Left lung (tissue), 10 donors: ENCODE measurements around the gene DIPK1A. TPM values are rescaled to one million over a fixed set of nuclear protein-coding genes. Genes with fewer than 3 reads are reported as not detected.

ENCODE experiments used
- ATAC-seq: fragments of 200-7000 bp; cut with Tn5 transposase; one replicate; pipeline ENCODE4 v1.9.1; 2020; ENCODE audit warnings: moderate library complexity
- DNase-seq, 4 donors: peaks; one replicate each; pipeline ENCODE4 v3.0.0-alpha.2; 2013 to 2020
- H3K27ac ChIP-seq, 2 donors: fragments of 200-600 bp; sonication (generic) in 1 of 2; one replicate each; pipeline versions ENCODE4 v1.5.0 to v1.8.0; 2020 to 2021
- H3K27me3 ChIP-seq, 2 donors: fragments of 200-600 bp; sonication (generic) in 1 of 2; one replicate each; pipeline versions ENCODE4 v1.5.0 to v1.8.0; 2020 to 2021
- H3K36me3 ChIP-seq, 2 donors: fragments of 200-600 bp; sonication (generic) in 1 of 2; one replicate each; pipeline versions ENCODE4 v1.5.0 to v1.8.0; 2020 to 2021
- H3K4me1 ChIP-seq, 2 donors: fragments of 200-600 bp; one replicate each; pipeline ENCODE4 v1.8.0; 2021
- H3K4me3 ChIP-seq, 2 donors: fragments of 200-600 bp; sonication (generic) in 1 of 2; one replicate each; pipeline versions ENCODE4 v1.5.0 to v1.8.0; 2020 to 2021; ENCODE audit warnings: mild to moderate bottlenecking in 1 of 2
- H3K9me3 ChIP-seq, 2 donors: fragments of 200-600 bp; sonication (generic) in 1 of 2; one replicate each; pipeline versions ENCODE4 v1.5.0 to v1.8.0; 2020 to 2021
- intact Hi-C, 2 donors: fragments of 100-400 bp; cut with DNase I; formaldehyde crosslinking; loops; one replicate each; pipeline versions ENCODE4 v1.11.2 to v1.14.2; 2022
- polyA plus RNA-seq, 6 donors: library from polyadenylated mRNA; unstranded; fragments of 120-200 nt; gene quantifications; one replicate each; pipeline ENCODE4 v1.2.1, GENCODE V29; 2013; ENCODE audit not compliant: insufficient read length in 6 of 6
- total RNA-seq, 2 donors: library from RNA; stranded (reverse); fragmentation: NEBNext Ultra II Directional; extraction: Animal tissue kit (Norgen Biotek cat#: 25700); gene quantifications; one replicate each; pipeline ENCODE4 v1.2.1, GENCODE V29; 2021
- TF ChIP-seq, protein P1 (sequence below), 2 donors: fragments of 200-600 bp; sonication (generic) in 1 of 2; IDR thresholded peaks; one replicate each; pipeline versions ENCODE4 v1.5.0 to v1.8.0; 2021; ENCODE audit warnings: antibody characterized with exemption in 2 of 2
- donor health status: DM: no; HTN: yes; CAD: no.
- donor health status: DM: no; HTN: no; CAD: no.

Gene DIPK1A
- total and polyA plus RNA-seq, 8 donors: 6.8 to 14.8 (median 10.2) TPM

DNA sequence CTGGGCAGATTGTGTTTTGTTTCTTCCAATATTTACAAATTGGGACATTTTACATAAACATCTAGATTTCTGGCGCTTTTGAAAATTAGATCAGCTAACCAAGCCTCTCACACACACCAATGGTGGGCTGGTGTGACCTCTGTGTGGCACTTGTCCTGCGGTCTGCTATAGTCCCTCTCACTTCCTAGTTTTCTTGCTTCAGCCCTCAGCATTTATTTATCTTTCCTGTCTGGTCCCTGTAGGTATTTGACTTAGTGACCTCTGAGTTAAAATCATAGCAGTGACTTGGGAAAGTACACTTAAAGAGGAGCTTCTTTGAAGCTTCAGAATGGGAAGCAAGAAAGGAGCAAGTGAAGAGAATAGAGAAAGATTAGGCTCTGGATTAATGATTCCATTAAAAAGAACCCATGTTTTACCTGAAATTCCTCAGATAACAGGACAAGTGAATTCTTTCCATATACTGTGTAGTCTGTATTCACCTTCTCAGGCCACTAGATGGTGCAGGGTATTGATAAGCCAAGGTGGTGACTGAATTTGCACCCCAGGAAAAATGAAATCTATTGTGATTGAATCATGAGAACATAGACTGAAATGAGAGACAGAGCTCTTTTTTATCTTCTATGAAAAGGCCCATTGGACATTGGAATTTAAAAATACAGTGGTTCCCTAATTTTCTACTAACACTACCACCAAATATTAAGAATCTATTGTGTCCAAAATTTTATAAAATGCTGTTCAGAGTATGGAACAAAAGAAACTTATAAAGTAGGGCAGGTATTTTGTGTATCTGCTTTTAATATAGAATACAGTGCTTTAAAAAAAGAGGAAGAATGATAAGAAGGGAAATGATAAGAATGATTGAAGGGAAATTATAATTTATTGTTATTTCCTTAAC is 7.1 kb upstream of the DIPK1A start:
- intact Hi-C loops: no loop called here

GRCh38 chr1:92964998-92965397 is 3.7 kb upstream of the DIPK1A start:
- TF ChIP-seq, protein P1, sequence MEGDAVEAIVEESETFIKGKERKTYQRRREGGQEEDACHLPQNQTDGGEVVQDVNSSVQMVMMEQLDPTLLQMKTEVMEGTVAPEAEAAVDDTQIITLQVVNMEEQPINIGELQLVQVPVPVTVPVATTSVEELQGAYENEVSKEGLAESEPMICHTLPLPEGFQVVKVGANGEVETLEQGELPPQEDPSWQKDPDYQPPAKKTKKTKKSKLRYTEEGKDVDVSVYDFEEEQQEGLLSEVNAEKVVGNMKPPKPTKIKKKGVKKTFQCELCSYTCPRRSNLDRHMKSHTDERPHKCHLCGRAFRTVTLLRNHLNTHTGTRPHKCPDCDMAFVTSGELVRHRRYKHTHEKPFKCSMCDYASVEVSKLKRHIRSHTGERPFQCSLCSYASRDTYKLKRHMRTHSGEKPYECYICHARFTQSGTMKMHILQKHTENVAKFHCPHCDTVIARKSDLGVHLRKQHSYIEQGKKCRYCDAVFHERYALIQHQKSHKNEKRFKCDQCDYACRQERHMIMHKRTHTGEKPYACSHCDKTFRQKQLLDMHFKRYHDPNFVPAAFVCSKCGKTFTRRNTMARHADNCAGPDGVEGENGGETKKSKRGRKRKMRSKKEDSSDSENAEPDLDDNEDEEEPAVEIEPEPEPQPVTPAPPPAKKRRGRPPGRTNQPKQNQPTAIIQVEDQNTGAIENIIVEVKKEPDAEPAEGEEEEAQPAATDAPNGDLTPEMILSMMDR (IDR thresholded peaks at IDR 0.05): no peak
- Histone ChIP-seq H3K4me1 (peaks cover 0 to 27% of the 10 kb centered on the region in 2 donors), H3K27me3 (peaks cover 0 to 23% of the 10 kb centered on the region in 2 donors), H3K4me3 (no peak overlapping the region), H3K27ac (no peak overlapping the region), H3K9me3 (no peaks in the 10 kb centered on the region), H3K36me3 (no peaks in the 10 kb centered on the region)
- intact Hi-C loops: no loop called here
- DNase-seq (no peak), ATAC-seq (no peak)

More for the DNA sequence above, 7.1 kb upstream of the DIPK1A start:
- TF ChIP-seq, protein P1 (IDR thresholded peaks at IDR 0.05): peak in 1 of 2 donors; percentile 31
- DNase-seq: no peak
- no peaks in the 10 kb centered on the region for H3K27me3 ChIP-seq
- no peaks in the 10 kb centered on the region for H3K9me3 ChIP-seq
- H3K27ac ChIP-seq: no peak overlapping the region
- ATAC-seq: peak; percentile 85
- peaks cover 0 to 14% of the 10 kb centered on the region in 2 donors for H3K4me1 ChIP-seq
- no peak overlapping the region for H3K4me3 ChIP-seq
- no peaks in the 10 kb centered on the region for H3K36me3 ChIP-seq

- TF ChIP-seq, protein P1 (IDR thresholded peaks at IDR 0.05): no peak
- no peak overlapping the region for H3K27ac ChIP-seq
- peaks cover 0 to 23% of the 10 kb centered on the region in 2 donors for H3K27me3 ChIP-seq
- DNase-seq (no peak), ATAC-seq (no peak)
- intact Hi-C loops: no loop called here
- peaks cover 0 to 28% of the 10 kb centered on the region in 2 donors for H3K4me1 ChIP-seq
- no peaks in the 10 kb centered on the region for H3K9me3 ChIP-seq
- H3K4me3 ChIP-seq: no peak overlapping the region
- H3K36me3 ChIP-seq: no peaks in the 10 kb centered on the region
These were observed 3.1 kb upstream of the DIPK1A start for GRCh38 chr1:92964316-92964715.

- intact Hi-C loops: no loop called here
These were observed 862 bp upstream of the DIPK1A start for GRCh38 chr1:92961896-92962752.

More at GRCh38 chr1:92961896-92962752, 862 bp upstream of the DIPK1A start:
- H3K4me3 ChIP-seq: peak overlapping the region; percentile 58 to 74
- peaks cover 0 to 24% of the 10 kb centered on the region in 2 donors for H3K4me1 ChIP-seq
- no peaks in the 10 kb centered on the region for H3K36me3 ChIP-seq
- TF ChIP-seq, protein P1 (IDR thresholded peaks at IDR 0.05): no peak
- no peaks in the 10 kb centered on the region for H3K9me3 ChIP-seq
- peak; percentile 13 for ATAC-seq
- peak in 3 of 4 donors; percentile 29 to 51 (median 49) for DNase-seq
- H3K27ac ChIP-seq: peak overlapping the region; percentile 91 to 94
- H3K27me3 ChIP-seq: peaks cover 0 to 23% of the 10 kb centered on the region in 2 donors
